HuH-7 (cell line): Measurements from ENCODE around the gene CCDC172.

ENCODE experiments used
- DNase-seq: peaks from one replicate; pipeline ENCODE4 v3.0.0; 2011; ENCODE audit warnings: low spot score

The CCDC172 gene, protein sequence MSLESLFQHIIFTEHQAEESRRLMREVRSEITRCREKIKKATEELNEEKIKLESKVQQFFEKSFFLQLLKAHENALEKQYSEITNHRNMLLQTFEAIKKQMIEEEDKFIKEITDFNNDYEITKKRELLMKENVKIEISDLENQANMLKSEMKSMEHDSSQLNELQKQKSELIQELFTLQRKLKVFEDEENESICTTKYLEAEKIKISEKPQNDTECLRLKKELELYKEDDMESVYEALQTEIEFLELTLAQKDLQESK

DNA sequence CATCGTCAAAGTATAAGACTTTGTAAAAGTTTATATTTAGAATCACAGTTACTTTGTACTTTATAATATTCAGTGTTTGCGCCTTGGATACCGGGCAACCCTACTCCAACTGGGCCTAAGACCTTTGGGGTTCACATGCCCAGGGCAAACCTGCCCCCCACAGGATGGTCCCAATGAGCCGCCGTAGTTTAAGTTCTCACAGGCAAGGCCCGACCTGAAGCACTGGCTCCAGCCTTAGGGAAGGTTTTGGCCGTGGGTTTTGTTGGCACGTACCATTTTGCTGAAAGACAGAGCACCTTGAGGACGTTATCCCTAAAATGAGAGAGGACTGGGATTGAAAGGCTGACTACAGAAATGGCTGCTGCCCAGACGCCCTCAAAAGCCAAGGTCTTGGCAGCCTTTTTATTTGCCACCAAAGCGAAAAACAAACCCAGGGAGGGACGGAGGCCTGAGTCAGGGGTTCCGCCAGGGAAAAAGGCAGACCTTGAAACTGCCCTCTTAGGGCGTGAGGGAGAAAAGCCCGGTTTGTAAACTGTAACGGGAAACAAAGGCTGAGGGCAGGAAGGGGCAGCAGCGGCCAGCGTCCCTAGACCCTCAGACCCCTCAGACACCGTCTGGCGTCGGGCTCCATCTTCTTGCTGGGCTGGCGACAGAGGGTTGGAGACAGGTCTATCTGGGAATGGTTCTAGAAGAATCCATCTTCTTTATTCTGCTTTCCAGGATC, at the start of gene CCDC172:
CCDC172 (plus strand) TSS at position 222 of the 724 bp plus-strand sequence. CDS start 564 bp downstream, outside the sequence.
- no peak for DNase-seq

DNA sequence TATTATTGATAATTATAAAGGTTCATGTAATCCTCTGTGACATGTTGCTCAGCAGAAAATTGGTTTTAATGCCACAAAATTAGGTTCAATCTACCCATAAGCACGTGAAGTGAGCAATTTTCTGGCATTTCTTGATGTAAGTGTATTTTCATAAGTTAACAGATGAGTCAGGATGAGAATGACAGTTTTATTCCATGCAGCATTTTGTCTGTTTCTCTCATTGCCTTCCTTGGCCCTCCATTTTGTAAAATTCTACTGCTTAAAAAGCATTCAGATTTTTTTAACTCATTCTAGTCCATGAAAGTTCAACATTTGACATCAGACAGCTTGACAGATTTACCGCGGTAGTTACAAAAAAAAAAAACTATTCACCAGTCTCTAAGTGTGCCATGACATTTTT, 47.3 kb upstream of the CCDC172 start:
- no peak for DNase-seq

DNA sequence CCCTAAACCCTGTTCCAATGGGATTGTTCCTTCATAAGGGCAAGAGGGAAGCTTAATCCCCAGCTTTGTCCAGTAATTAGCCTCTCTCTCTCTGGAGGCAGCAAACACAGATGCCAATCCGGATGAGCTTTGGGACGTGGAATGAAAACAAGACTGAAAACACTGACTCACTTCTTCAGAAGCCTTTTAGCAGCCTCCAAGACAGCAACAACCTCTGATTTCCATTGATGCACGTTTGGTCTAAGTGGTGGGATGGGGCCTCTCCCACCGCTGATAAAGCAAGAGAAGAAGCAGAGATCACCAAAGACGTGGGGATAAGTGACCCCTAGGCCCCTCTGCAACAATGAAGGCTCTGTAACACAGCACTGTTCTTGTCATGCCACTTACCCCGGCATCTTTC, 45.4 kb upstream of the CCDC172 start:
- DNase-seq = no peak

DNA sequence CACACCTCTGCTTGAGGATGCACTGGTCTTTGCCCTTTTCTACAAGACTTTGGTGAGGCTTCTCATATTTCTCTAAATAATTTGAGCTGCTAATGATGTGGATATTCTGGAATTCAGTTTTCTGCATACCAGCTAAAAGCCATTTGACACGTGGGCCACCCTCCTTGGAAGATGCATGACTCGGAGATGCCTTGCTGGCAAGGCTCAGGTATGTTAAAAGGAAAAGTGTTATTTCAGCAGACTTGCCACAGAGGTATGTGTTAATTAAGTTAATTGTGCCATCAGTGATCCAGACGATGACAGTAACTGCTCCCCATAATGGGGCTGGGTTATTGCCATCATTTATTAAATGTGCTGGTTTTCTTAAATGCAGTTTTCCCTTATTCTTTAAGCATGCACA, 42.5 kb upstream of the CCDC172 start:
- DNase-seq = no peak

DNA sequence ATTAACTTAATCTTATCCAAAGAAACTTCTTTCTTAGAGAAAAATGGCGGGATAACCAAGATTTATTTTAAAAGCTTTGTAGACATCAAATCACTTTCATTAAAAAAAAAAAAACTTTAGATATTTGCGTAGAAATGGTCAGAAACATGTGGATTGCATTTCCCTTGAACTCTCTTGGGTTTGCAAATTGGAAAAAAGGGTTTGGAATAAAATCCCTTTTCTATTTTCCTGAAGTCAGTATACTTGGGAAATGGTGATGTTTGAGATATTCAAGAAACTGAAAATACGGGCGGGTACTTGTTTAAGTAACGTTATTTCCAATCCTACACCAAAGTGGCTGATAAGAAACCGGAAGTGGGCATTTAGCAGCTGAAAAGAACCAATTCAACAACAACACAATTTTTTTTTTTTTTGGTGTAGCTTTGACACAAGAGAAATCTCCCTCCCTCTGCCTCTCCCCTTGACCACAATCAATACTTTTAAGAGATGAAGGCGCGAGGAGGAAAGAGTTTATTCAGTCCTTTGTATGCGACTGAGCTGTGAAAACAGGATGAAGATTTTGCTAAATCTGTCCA, 37.5 kb upstream of the CCDC172 start:
- no peak for DNase-seq

DNA sequence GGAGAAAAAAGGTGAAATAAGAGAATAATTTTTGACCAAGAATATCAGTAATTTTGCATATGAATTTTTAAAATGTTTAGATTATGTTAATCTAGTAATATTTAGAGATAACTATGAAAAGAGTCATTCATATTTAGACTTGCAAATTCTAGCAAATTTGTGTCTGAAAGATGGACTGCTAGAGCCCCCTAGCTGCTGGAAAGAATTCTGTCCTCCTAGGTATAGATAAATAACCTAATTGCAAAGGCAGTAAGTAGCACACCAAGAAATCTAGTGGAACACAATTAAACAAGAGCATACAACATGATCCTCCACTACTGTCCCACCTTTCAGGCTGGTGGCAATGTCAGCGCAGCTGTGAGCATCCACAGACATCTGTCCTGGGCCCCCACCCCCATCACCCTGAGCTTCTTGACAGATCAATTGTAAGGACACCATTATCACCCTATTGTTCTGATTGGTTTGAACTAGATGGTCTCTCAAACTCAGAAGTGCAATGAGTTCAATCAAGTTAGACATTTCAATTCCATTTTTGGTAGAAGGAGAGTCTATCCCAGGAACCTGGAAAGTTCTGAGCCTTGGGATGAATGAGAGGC, 36.2 kb upstream of the CCDC172 start:
- DNase-seq = no peak

DNA sequence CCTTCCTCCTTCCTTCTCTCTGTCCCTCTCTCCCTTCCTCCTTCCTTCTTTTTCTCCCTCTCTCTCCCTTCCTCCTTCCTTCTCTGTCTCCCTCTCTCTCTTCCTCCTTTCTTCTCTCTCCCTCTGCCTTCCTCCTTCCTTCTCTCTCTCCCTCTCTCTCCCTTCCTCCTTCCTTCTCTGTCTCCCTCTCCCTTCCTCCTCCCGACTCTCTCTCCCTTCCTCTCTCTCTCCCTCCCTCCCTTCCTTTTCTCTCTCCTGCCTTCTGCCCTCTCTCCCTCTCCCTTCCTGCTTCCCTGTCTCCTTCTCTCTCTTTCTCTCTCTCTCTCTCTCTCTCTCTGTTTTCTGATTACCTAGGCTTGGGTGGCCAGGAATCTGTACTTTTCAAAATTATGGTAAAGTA, 34.6 kb upstream of the CCDC172 start:
- no peak for DNase-seq

DNA sequence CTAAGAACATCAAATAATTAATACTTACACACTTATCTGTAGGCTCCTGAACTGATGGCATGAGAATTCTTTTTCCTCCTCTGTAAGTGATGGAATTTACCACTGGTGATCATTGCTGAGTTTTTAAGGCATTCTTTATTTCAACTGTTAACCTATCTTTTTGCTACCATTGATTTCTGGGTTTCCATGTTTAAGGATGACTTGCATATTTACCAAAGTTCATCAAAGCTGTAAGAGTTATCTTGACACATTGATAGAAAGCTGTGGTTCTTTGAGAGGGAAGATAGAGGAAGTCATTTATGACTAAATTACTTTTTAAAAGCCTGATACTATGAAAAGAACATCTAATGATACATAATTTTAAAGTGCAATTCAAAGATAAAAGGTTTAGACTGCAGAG, 31.8 kb upstream of the CCDC172 start:
- DNase-seq = no peak

DNA sequence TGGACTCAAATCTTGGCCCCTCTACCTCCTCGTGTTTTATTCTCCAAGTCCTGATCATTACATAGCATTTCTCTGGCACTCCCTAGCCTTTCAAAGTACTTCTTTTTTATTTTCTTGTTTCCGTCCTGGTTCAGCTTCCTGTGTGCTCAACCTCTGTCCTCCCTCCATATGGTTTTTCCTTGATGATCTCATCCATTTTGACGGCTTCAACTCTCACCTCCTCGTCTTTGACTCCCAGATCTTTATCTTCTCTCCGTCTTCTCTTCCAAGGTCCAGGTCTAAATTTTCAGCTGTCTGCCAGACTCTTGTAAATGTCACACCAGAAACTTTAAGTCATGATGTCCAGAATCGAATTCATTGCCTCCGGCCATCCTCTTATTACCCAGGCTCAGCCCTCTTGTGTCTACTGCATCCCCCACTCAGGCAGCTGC, 27.9 kb upstream of the CCDC172 start:
- no peak for DNase-seq

DNA sequence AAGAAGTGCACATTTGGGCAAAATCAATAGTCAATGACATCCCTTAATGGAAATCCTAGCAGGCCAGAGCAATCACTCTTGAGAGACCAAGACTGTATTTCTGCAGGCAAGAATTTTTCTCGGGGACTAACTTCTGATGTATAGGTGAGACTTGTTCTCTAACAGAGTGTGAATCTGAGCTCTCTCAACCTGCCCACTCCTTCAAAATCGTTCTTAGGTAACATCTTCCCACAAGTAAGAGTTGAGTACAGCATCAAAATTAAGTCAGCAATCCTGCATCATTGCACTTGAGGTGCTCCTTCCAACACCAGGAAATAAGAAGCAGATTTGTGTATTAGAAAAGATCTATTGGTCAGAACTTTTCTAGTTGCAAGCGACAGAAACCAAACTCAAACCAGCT, 25.7 kb upstream of the CCDC172 start:
- no peak for DNase-seq

DNA sequence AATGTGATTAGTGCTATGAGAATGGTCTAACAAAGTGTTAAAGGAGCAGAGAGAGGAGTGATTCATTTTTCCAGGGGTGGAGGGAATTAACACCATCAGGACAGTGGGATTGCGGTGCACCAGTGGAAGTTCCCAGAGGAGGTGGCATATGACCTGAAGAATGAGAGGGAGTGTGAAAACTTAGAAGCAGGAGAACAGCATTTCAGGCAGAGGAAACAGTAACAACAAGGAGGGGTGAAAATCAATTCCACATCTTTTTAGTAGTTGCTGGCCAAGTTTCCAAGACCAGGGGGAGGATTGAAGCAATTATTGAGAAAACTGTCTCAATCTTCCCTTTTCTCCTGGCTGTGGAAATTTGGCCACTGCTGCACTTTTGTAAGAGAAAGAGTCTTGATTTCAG, 23.7 kb upstream of the CCDC172 start:
- no peak for DNase-seq

DNA sequence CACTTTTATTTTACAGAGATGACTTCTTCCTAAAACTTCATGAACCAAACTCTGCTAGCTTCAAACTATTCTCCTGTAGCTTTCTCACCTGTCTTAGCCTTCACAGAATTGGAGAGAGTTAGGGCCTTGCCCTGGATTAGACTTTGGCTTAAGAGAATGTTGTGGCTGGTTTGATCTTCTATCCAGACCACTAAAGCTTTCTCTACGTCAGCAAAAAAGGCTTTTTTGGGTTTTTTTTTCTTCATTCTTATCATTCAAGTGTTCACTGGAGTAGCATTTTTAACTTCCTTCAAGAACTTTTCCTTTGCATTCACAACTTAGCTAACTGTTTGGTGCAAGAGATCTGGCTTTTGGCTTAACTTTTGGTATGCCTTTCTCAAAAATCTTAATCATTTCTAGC, 19.3 kb upstream of the CCDC172 start:
- DNase-seq = no peak

DNA sequence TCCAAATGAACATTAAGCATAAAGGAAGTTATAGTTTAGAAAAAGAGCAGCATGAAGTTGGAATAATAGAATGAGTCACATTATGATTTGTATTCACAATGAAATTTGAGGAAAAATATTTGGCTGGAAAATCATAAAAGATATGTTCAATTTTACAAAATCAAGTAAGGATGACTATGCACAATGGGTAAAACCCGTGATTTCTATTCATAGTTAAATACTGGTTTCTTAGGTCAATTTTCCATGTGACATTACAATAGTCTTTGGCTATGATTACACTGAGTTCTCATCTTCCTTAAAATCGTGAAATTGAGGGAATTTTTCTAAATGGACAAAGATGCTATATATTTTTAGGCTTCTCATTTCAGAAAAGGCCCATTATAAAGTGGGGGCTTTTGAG, 17.4 kb upstream of the CCDC172 start:
- DNase-seq = no peak

DNA sequence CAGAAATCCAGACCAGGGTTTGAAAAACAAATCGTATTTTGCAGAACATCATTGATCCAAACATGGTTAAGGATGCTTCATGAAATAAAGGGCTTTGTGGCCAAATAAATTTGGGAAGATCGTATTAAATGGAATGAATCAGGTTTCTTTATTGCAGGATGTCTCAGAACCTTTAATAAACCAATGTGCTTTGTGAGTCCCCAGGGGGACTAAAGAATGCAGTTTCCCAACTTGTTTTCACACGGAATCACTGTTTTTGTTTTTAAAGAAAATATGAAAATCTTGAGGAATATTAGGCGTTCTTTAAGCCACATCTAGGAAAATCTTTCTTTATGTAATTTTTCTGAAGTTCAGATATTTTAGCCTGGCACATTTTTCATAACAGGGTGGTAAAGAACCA, 16.8 kb upstream of the CCDC172 start:
- DNase-seq = no peak

DNA sequence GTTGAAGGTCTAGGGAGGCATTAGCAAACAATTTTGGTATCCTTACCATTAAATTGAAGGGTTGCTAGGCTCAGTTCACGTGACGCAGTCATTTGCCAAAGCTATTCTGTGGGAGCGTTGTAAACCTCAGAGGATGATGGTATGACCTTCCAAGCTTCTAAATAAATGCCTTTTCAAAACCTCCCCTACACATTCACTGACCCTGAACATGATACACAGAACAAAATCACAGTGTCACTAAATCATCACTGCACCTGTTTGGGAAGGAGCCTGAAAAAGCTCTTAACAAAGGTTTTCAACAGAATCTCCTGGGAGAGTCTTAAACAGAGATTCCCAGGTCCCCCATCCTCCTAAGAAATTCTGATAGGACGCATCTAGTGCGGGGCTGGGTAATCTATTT, 13.2 kb upstream of the CCDC172 start:
- DNase-seq = no peak

DNA sequence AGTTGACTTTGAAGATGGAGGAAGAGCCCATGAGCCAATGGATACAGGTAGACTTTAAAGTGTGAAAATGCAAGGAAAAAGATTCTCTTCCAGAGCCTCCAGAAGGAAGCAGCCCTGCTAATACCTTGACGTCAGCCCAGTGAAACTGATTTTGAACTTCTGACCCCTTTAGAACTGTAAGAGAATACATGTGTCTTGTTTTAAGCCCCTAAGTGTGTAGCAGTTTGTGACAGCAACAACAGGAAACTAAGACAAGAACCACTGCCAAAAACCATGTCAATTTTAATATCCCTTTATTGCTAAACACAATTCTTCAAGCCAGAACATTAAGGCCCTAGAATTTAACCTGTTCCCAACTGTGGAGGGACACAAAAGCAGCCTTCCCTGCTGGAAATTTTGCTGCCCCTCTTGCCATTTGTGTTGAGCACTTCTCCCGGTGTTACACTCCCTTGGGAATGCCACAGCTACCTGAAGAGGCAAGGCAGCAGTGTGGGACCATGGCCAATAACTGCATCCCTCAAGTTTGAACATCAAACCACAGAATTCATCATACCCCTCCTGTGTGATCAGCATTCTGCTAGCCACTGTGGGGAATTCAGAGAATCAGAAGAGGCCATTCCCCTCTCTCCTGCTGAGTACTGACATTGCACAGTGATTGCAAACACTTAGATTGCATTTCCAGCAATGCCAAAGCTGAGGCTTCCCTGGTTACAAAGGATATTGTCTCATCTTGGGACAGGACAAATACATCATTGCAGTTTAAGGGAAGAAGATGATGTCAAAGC, 12.3 kb upstream of the CCDC172 start:
- DNase-seq = no peak

DNA sequence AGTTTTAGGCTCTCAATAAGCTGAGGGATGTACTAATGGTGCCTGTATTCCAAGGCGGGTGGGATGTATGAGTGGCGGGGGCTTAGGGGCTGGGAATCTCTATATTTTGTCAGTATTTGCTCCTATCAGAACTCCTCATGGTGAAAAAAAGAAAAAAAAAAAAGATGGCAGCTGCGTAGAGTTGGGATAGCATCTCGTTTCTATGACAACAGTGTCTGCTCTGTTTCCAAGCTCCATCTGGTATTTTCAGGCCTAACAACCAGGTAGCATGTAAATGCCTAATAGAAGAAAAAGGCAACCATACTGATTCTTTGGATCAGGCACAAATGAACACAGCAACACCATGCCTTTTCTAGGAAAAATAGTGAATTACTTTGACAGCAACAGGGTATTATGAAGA, 11.7 kb upstream of the CCDC172 start:
- no peak for DNase-seq

DNA sequence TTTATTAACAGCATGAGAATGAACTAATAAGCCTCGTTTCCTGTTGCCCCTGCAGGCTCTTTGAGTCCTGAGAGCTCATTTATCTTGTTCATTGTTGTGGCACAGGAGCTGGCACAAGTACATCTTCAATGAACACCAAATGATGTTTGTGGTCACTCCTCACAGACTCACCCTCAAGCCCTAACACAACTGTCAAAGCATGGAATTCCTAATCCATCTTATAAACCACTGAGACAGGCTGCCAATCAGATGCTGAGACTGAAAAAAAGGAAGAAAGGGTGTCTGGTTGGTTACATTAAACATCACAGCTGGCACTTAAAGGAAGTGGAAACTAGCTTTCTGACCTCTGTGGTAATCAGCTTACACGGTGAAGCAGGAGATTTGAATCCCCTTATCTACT, 7.7 kb upstream of the CCDC172 start:
- no peak for DNase-seq

DNA sequence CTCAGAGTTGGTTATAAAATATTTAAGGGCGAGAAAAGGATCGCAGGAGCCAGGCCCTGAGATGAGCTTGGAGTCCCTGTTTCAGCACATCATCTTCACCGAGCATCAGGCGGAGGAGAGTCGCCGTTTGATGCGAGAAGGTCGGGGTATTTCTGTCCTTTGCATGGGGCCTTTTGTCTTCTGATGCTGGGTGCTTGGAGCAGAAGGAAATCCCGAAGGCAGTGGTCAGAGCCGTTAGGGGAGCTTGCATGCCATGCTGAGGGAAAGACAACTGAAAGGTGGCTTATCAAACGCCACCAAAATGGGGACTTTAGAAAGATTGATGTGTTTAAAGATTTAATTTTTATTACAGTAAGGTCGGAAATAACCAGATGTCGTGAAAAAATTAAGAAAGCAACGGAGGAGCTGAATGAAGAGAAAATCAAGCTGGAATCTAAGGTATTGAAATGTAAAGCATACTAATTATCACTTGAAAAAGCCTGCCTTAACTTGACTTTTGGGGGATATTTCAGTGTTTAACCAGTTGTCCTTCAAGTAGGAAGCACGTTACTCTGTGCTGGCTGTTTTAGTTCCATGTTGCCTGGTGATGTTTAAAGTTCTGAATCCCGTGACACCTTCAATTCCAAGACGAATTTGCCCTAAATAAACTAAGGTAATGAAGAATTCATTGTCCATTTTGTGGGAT, 845 bp downstream of the CCDC172 start:
- DNase-seq = no peak

DNA sequence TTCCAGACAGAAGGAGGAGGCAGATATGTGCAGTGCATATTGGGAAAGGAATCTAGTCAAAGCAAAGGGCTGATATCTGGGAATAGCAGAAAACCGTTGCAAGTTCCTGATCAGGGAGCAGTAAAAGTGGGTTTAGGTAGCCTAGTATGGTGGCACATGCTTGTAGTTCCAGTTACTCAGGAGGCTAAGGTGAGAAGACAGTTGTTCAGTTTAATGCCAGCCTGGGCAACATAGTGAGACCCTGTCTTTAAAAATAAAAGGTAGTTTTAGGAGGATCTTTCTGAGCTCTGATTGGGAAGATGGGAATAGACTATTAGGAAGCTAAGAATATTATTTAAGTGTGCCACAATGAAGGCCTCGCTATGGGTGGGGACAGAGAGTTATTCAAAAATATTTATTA, 1.7 kb downstream of the CCDC172 start:
- no peak for DNase-seq

DNA sequence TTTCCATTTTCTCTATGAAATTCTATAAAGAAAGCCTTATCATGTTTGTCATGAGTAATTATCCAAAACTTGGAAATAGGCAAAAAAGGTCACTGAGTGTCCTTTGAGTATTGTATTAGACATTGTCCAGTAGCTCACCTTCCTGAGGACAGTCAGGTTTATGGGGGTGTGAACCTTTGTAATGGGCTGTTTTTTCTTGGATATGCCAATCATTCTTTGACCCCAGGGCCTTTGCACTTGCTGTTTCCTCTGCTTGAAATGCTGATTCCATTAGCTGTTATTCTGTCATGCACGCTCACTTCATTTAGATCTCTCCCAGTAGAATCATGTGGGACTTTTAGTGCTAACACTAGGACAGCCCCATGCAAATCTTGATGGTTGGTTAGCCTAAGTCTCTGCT, 4.9 kb downstream of the CCDC172 start:
- no peak for DNase-seq

DNA sequence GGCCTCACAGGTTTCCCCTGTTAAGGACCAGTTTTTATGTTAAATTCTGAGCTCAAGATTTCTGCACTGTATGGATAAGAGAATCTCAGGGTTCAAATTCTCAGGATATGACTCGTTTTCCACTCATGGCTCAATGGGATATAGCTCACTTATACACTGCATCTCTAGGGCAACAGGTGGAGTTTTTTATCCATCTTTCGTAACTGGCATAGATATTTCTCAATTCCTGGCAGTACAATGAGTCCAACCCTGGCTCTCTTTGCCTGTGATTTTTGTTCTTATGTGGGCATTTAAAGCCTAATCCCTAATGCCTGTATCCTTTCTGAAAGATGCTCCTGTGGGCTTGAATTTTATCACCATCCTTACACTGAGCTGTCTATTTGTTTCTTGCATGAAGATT, 7.6 kb downstream of the CCDC172 start:
- DNase-seq = no peak
